NCI-H510A treated with DMSO at 0.1 percent for 48 hours (cell line): ENCODE results near the gene ACYP2.
"Not testable (repeated sequence)": the region's sequence is repeated elsewhere in the genome, so short reads cannot be mapped to it uniquely, and the experiment has no call there.

Source experiments
- DNase-seq: peaks from one replicate; lab custom pipeline; 2025; lab: John Stamatoyannopoulos, UW

Gene ACYP2

DNA sequence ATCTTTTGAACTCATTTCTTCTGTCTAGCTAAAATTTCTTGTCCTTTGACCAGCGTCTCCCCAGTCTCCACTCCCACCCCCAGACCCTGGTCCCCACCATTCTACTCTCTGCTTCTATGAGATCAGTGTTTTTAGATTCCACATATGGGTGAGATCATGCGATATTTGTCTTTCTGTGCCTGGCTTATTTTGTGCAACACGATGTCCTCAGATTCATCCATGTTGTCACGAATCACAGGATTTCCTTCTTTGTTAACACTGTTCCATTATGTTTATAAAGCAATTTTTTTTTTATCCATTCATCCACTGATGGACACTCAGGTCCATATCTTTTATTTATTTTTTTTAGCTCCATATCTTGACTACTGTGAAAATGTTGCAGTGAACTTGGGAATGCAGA lies 16.0 kb upstream of the ACYP2 start:
- no peak for DNase-seq

DNA sequence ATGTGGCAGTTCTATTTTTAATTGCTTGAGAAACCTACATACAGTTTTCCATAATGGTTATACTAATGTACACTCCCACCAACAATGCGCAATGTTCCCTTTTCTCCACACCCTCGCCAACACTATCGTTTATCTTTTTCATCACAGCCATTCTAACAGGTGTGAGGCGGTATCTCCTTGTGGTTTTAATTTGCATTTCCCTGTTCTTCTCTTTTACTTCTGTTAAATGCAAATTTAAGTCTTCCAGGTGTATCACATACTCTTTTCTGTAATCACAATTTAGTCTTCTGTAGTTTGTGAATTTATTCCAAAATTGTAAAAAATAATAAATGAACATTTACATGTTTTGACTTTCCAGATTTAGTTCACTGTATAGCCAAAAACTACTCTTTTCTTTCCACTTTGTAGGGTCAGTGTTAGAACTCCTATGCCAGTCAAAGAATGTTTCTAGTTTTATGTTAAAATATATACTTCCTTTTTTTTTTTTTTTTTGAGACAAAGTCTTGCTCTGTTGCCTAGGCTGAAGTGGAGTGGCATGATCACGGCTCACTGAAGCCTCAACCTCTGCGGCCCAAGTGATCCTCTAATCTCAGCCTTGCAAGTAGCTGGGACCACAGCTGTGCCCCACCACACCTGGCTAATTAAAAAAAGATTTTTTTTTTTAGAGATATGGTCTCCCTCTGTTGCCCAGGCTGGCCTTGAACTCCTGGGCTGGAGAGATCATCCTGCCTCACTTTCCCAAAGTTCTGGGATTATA lies 15.4 kb upstream of the ACYP2 start:
- DNase-seq, result no peak

DNA sequence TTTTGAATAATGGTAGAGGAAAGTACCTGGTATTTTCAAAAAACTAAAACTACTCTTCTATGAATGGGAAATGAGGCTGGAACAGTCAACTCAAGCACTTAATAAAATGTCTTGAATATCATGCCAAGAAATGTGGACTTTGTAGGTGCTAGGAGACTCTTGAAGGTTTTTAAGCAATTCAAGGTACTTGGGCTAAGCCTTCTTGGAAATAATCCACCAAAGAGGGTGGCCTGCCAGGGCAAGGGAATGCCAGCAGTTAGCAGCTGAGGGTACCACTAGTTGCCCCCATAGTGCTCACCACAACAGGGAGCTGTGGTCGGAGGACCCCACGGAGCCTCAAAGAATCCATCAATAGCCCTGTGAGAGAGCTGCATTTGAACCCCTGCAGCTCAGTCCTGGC lies 14.6 kb upstream of the ACYP2 start:
- DNase-seq, result no peak

DNA sequence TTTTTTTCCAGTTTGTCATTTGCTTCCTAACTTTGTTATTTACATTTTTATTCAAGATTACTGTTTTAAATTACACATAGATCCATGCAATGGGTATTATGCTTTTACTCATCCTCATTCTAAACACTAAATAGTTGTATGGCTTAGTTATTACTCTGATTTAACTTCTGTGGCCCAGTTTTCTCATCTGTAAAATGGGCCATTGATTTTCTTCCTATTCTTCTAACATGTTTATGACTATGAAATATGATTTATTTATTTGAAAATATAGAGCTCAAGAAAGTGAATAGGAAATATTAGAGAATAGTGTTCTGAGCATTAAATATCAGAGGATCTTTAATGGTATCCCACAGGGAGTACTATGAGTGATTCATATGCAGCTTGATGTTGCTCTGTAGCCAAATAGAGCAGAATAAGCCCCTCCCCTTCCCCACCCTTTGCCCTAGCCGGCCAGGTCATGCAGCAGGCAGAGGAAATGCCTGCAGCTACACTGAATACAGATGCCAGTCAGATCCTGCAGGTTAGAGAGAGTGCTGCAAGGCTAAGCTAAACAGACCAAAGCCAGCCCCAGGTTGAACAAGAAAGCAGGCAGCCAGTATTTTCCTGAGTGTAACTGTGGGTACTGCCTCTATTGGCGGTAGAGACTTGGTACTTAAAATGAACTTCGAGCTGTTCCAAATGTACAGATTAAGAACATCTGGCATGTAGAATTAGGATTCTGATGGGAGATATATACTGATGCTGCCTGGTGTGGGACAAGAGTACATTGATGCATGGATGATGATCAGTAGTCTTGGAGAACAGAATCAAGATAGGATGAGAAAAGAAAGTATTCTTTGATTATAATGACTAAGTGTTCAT lies 11.7 kb upstream of the ACYP2 start:
- DNase-seq, result peak; percentile 18

DNA sequence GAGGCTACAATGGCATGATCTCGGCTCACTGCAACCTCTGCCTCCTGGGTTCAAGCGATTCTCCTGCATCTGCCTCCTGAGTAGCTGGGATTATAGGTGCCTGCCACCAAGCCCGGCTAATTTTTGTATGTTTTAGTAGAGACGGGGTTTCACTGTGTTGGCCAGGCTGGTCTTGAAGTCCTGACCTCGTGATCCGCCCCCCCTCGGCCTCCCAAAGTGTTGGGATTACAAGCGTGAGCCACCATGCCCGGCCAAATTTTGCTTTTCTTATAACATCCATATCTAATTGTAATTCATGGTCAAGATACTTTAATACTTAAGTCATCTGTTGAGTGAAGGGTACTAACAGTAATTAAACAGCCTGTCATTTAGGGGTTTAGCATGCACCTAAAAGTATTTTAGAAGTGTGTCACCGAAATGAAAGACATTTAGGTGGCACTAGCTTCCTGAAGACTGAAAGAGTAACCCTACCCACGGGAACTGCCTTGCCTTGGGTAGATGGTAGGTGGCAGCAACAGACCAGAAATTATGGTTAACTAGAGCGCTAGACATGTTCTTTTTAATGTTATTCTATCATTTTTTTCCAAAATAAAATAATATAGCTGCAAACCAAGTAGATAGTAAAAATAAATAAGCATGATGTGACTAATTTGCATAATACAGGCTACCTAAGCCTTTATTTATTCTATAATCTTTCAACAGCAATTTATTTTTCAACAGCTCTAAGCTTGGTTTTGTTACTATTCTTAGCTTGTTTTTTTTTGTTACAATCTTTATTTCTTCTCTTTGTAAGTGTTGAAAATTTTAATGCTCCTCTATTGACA lies 8.6 kb upstream of the ACYP2 start:
- peak; percentile 35 for DNase-seq

DNA sequence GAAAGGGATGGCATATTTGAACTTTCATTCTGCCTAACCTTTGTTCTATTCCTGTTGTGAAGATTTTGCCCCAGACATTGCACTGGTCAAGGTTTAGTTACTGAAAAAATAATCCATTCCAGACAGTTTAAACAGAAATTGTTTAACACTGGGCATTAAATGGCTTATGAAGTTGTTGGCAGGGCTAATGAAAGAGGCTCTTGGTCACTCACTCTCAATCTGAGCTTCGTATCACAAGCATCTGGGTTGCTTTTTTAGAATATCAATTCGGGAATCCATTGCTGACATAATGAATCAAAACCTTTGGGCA lies 8.0 kb upstream of the ACYP2 start:
- no peak for DNase-seq

DNA sequence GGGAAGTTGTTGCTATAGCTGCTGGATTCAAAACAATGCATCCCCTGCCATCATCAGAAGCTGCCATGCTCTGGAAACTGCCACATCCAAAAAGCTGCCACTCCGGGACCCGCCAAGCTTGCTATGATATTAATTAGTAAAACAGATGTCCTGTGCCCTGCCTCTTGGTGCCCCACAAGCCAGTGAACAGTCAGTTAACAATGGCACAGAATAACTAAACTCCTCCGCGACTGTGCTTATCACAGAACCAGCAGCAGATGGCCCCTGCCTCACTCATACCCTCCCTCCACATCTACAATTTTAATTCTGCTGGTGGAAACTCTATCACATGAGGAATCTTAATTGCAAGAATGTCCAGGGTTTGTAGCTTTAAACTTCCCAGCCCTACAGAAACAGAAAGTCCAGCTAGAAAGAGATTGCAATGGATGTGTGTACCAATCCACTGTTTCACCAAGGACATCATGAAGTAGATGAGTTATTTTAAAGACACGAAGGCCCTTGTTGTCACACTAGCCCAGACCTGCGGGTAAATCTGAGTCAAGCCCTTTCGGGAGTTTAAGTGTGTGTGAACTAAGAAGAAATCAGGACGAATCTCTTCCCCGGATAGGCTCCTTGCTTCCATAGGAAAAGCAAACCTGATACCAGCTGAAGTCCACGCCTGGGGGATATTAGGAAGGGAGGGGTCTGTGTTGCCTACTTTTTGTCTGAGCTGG lies 7.4 kb upstream of the ACYP2 start:
- DNase-seq, result no peak

DNA sequence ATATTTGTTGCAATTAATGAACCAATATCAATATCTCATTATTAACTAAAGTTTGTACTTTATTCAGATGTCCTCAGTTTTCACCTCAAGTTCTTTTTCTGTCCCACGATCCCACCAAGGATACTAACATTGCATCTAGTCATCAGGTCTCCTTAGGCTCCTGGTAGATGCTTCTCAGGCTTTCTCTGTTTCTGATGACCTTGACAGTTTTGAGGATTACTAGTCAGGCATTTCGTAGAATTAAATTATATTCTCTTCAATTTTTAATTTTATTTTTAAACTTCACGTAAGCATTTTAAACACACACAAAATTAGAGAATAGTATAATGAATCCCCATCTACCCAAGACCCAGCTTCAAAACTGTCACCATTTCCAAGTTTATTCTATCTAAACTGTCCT lies 5.6 kb upstream of the ACYP2 start:
- DNase-seq, result no peak

DNA sequence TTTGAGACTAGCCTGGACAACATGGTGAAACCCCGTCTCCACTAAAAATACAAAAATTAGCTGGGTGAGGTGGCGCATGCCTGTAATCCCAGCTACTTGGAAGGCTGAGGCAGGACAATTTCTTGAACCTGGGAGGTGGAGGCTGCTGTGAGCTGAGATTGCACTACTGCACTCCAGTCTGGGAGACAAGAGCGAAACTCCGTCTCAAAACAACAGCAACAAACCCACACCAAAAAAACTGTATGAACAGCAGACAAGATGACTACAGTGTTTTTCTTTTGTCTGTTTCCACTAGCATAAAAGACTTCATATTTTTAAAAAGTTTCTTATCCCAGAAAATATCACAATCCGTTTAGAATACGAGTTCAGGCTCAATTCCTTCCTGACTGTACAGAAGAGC lies 936 bp upstream of the ACYP2 start:
- not testable (repeated sequence) for DNase-seq

DNA sequence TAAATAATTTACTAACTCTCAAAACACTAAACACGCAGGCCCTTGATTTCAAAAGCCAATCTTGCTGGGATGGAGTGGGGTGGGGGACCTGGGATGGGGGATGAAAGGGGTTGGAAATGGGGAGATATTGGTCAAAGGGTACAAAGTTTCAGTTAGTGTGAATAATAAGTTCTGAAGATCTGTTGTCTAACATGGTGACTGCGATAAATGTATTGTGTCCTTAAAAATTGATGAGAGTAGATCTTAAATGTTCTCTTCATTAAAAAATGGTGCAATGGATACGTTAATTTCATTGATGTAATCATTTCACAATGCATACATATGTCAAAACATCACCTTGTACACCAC lies 505 bp upstream of the ACYP2 start:
- DNase-seq, result no peak

DNA sequence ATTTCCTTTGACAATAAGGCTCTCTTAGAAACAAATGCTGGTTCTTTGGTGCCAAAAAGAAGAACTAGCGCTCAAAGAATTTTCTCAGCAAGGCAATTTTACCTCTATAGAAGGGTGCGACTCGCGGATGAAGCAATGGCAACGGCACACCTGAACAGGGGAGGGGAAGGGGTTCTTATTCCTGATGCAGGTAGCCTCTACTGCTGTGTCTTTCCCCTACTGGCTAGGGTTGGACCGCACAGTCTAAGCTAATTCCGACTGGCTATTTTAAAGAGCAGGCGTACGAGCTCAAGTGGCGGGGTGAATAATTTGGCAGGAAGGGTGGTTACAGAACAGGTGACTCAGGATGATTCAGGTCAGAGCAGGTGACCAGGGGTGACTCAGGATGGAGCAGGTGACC lies 1.2 kb downstream of the ACYP2 start:
- not testable (repeated sequence) for DNase-seq

DNA sequence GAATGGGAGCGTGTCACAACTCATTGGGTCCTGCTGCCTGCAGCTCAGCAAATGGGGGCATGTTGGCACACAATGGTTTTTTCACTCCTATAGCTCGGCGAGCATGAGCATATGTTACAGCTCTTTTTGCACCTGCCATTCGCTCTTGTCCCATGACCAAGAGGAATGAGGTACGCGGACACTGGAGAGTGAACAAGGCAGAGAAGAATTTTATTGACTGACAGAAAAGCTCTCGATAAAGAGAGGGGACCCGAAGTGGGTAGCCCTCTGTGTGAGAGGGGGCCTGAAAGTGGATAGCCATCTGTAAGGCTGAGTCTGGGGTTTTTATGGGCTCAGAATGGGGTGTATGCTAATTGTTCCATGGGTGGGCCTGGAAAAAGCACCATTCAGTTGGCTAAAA lies 5.5 kb downstream of the ACYP2 start:
- DNase-seq, result no peak

DNA sequence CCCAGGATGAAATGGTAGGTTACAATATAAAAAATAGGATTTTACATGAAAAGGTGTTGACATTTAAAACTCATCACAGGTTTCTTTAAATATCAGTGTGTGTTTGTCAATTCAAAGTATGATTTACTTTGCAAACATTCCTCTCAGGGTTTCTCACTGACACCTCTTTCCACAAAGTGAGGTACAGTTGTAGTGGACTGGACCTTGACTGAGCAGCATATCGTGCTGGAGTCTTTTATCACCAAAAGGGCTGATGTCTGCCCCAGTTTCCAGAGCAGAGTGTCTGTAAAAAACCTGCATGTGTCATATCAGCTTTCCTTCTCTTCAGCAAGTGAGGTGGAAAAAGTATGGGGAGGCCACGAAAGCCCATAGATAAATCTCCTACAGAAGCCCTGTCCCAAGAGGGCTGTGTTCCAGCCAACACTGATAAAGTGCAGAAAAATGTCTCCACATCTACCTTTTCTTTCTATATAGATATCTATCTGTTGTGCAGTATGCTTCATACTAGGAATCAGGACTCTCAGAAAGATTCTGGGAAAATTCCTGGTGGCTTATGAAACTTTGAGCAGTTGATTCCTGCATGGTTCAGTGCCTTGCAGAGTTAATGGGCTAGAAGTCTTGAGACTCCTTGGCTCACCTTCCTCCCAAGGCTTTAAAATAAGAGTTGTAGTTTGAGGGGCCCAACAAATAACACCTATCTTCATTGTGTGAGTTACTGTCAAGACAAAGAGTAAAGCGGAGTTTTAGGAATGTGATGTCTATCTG lies 6.9 kb downstream of the ACYP2 start:
- no peak for DNase-seq

DNA sequence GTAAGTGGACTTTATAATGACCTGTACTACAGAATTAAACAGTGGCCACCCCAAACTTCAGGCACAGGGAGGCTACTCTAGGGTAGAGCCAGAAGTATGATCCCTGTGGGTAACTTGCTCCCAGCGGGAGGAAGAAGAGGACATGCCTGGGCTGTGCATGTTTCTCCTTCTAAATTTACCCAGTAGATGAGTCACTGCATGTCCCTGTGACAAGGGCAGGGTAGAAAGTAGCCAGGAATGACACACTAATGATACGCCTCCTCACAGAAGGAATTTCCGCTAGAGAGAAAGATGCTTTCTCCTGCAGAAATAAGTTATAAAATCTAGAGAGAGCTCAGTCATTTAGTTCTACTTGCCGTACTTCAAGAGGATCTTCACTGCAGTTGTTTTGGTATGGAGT lies 7.5 kb downstream of the ACYP2 start:
- DNase-seq, result no peak

DNA sequence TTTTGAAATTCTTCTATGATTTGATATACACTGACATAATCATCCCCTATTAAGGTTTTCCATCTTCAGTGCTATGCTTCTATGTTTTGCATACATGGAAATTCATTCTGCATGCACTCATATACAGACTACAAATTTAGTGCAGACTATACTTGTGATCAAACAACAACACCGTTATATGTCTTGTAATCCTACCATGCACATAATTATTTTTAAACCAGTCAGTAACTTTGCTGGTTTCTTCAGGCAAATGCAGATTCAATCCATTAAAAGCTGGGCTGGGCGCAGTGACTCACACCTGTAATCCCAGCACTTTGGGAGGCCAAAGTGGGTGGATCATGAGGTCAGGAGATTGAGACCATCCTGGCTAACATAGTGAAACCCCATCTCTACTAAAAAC lies 11.8 kb downstream of the ACYP2 start:
- not testable (repeated sequence) for DNase-seq

DNA sequence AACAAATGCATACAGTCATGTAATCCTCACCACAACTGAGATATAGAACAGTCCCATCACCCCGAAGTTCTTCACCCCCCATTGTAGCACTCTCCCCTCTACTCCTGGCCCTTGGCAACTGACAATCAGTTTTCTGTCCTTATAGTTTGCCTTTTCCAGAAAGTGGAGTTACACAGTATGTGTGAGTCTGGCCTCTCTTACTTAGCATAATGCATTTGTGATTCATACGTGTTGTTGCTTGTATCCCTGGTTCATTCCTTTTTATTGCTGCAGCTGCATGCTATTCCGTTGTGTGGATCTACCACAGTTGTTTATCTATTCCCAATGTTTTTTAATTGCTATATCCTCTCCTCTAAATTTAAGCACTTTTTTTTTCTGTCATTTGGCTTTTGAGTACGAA lies 17.6 kb downstream of the ACYP2 start:
- DNase-seq, result no peak

DNA sequence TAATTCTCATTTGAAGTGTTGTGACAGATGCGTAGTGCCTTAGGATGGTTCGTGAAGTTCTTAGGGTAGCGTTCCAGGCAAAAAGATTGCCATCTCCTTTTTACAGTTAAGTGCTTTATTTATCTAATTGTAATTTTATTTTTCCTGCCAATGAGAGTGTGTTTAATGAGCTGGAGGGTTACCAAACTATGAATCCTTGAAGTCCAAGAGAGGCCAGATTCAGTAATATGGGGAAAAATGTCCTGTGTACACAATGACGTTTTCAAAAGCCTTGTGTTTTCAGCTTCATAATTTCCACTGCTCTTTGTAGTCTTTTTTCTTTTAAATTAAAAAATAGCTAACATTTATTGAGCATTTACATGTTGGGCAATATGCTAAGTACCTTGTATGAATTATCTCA lies 23.8 kb downstream of the ACYP2 start:
- no peak for DNase-seq

DNA sequence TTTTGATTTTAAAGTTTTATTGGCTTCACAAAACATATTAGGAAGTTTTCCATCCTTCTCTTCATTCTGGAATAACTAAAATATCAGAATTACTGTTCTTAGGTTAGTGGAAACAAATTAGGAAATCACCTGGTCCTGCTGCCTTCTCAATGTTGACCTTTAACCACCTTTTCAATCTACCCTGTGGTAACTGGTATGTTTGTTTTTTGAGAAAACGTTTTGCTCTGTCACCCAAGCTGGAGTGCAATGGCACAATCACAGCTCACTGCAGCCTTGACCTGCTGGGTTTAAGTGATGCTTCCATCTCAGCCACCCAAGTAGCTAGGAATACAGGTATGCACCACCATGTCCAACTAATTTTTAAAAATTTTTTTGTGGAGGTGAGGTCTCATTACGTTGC lies 28.4 kb downstream of the ACYP2 start:
- DNase-seq, result no peak

DNA sequence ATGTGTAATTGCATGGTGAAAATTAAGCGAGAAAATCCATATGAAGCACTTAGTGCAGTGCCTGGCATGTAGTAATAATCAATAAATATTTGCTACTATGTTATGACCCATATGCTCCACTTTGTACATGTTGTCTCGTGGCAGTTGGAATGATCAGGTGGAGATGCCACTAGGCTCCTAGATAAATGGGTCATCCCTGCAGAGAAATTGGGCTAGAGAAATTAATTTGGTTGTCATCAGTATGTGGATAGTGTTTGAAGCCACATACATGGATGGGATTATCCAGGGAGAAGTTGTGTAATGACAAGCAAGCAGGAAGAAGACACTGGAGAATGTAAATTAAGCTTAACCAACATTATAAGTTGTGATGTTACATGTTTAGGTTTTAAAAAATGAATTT lies 33.0 kb downstream of the ACYP2 start:
- DNase-seq, result no peak

DNA sequence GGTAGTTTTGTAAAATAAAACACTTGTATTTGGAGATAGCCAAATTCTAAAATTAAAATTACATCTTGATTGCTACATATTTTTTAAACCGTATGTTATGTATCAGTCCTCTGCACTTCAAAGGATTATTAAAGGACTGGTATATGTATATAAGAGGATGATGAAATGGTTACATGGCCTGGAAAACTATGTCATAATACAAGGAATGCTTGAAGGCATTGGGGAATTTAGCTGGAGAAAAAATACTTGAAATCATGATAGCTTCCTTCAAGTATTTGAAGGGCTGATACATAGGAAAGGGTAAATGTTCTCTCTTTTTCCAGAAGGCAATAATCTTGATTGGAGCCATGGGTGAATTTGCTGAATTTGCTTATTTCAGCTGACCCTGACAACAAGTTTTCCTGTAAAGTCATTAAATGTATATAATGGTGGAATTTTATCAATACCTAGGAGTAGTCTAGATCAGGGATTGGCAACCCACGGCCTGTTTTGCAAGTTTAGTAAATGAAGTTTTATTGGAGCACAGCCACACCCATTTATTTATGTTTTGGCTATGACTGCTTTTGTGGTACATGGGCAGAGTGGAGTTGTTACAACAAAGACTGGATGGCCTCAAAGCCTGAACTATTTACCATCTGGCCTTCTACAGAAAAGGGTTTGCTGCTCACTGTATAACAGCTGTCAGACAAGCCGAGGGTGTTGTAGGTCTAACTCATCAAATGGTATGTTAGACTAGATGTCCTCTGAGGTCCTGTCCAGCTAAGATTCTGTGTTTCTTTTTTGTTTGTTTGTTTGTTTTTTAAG lies 34.4 kb downstream of the ACYP2 start:
- DNase-seq, result no peak

DNA sequence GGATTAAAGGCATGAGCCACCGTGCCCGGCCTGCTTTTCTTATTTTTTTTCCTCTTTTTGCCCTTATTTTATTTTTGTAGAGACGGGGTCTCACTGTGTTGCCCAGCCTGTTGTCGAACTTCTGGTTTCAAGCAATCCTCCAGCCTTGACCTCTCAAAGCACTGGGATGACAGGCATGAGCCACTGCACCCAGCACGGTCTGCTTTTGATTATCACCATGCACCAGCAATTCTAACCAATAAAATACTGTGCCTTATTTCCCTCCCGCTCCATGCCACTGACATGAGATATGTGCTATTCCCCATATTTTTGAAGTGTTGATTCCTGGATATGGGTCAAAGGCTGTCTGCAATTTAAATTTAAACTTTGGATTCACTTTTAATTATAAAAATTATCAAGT lies 42.9 kb downstream of the ACYP2 start:
- no peak for DNase-seq
